ENCODE results near the gene GYPB. TPM values are rescaled to one million over a fixed set of nuclear protein-coding genes. Genes with fewer than 3 reads are reported as not detected.
"Not testable (repeated sequence)": the region's sequence is repeated elsewhere in the genome, so short reads cannot be mapped to it uniquely, and the experiment has no call there.

GYPB gene
- not detected for total RNA-seq
- polyA plus RNA-seq = not detected

GRCh38 chr4:144019277-144019676 lies at the start of gene GYPB:
Gene GYPB (minus strand): TSS chr4:144019380. CDS start chr4:144019287, 93 bp downstream.
- CTCF ChIA-PET; H3K36me3 ChIP-seq (ENCODE audit: insufficient read depth, low read length); H3K36me3 Mint-ChIP-seq; H3K27ac Mint-ChIP-seq; H3K27ac ChIP-seq (ENCODE audit: low read depth, low read length); H3K27me3 Mint-ChIP-seq; H3K4me3 ChIP-seq (ENCODE audit: low read length); H3K9me3 ChIP-seq (ENCODE audit: low read length); H3K4me1 ChIP-seq (ENCODE audit: insufficient read depth, low read length); H3K4me1 Mint-ChIP-seq; POLR2A ChIA-PET; H3K9me3 Mint-ChIP-seq; H3K4me3 Mint-ChIP-seq; DNase-seq; H3K27me3 ChIP-seq (ENCODE audit: insufficient read depth, low read length, poor library complexity, severe bottlenecking): not testable (repeated sequence)

GRCh38 chr4:144061556-144061955 lies 42.4 kb upstream of the GYPB start:
- H3K36me3 Mint-ChIP-seq; H3K9me3 ChIP-seq (ENCODE audit: low read length); H3K4me1 Mint-ChIP-seq; POLR2A ChIA-PET; H3K4me3 Mint-ChIP-seq; H3K27me3 ChIP-seq (ENCODE audit: insufficient read depth, low read length, poor library complexity, severe bottlenecking); H3K27me3 Mint-ChIP-seq; CTCF ChIA-PET; H3K27ac ChIP-seq (ENCODE audit: low read depth, low read length); H3K4me3 ChIP-seq (ENCODE audit: low read length); DNase-seq; H3K4me1 ChIP-seq (ENCODE audit: insufficient read depth, low read length); H3K27ac Mint-ChIP-seq; H3K36me3 ChIP-seq (ENCODE audit: insufficient read depth, low read length): not testable (repeated sequence)
- H3K9me3 Mint-ChIP-seq = peaks cover 13 to 30% (median 18%) of the 10 kb centered on the region in 5 donors

- POLR2A ChIA-PET, H3K27me3 Mint-ChIP-seq, CTCF ChIA-PET: not testable (repeated sequence)
Measured at GRCh38 chr4:144060234-144060859, 41.2 kb upstream of the GYPB start.

GRCh38 chr4:144056800-144057199 lies 37.6 kb upstream of the GYPB start:
- DNase-seq = no peak
- no peaks in the 10 kb centered on the region for H3K4me1 ChIP-seq (ENCODE audit: insufficient read depth, low read length)
- Mint-ChIP-seq H3K36me3 (peaks cover 0 to 3% (median 0%) of the 10 kb centered on the region in 3 donors), H3K4me3 (no peak overlapping the region), H3K27me3 (peaks cover 2 to 3% of the 10 kb centered on the region in 2 donors), H3K27ac (no peak overlapping the region), H3K9me3 (peaks cover 9 to 20% (median 10%) of the 10 kb centered on the region in 5 donors), H3K4me1 (no peaks in the 10 kb centered on the region)
- H3K4me3 ChIP-seq (ENCODE audit: low read length) = no peak overlapping the region
- ChIA-PET CTCF (no interaction called here), POLR2A (no interaction called here)
- no peaks in the 10 kb centered on the region for H3K36me3 ChIP-seq (ENCODE audit: insufficient read depth, low read length)
- no peak overlapping the region for H3K27ac ChIP-seq (ENCODE audit: low read depth, low read length)
- no peaks in the 10 kb centered on the region for H3K9me3 ChIP-seq (ENCODE audit: low read length)
- no peaks in the 10 kb centered on the region for H3K27me3 ChIP-seq (ENCODE audit: insufficient read depth, low read length, poor library complexity, severe bottlenecking)

More at GRCh38 chr4:144060234-144060859, 41.2 kb upstream of the GYPB start:
- not testable (repeated sequence) for H3K4me3 ChIP-seq (ENCODE audit: low read length); DNase-seq; H3K27ac Mint-ChIP-seq; H3K36me3 ChIP-seq (ENCODE audit: insufficient read depth, low read length); H3K4me1 ChIP-seq (ENCODE audit: insufficient read depth, low read length); H3K4me1 Mint-ChIP-seq; H3K9me3 ChIP-seq (ENCODE audit: low read length); H3K4me3 Mint-ChIP-seq; H3K36me3 Mint-ChIP-seq; H3K27ac ChIP-seq (ENCODE audit: low read depth, low read length); H3K27me3 ChIP-seq (ENCODE audit: insufficient read depth, low read length, poor library complexity, severe bottlenecking)
- peaks cover 13 to 30% (median 18%) of the 10 kb centered on the region in 5 donors for H3K9me3 Mint-ChIP-seq

GRCh38 chr4:144055336-144055735 lies 36.2 kb upstream of the GYPB start:
- H3K27me3 Mint-ChIP-seq; H3K9me3 Mint-ChIP-seq; POLR2A ChIA-PET; H3K4me3 ChIP-seq (ENCODE audit: low read length); H3K36me3 ChIP-seq (ENCODE audit: insufficient read depth, low read length); H3K9me3 ChIP-seq (ENCODE audit: low read length); H3K27ac ChIP-seq (ENCODE audit: low read depth, low read length); H3K27me3 ChIP-seq (ENCODE audit: insufficient read depth, low read length, poor library complexity, severe bottlenecking); H3K4me1 ChIP-seq (ENCODE audit: insufficient read depth, low read length); H3K27ac Mint-ChIP-seq; H3K36me3 Mint-ChIP-seq; CTCF ChIA-PET; H3K4me1 Mint-ChIP-seq; DNase-seq; H3K4me3 Mint-ChIP-seq: not testable (repeated sequence)

GRCh38 chr4:144051494-144051893 lies 32.3 kb upstream of the GYPB start:
- H3K36me3 ChIP-seq (ENCODE audit: insufficient read depth, low read length); H3K27ac ChIP-seq (ENCODE audit: low read depth, low read length); POLR2A ChIA-PET; H3K4me1 Mint-ChIP-seq; H3K36me3 Mint-ChIP-seq; CTCF ChIA-PET; H3K9me3 ChIP-seq (ENCODE audit: low read length); H3K27me3 ChIP-seq (ENCODE audit: insufficient read depth, low read length, poor library complexity, severe bottlenecking); H3K4me1 ChIP-seq (ENCODE audit: insufficient read depth, low read length); DNase-seq; H3K4me3 Mint-ChIP-seq; H3K27ac Mint-ChIP-seq; H3K27me3 Mint-ChIP-seq; H3K9me3 Mint-ChIP-seq; H3K4me3 ChIP-seq (ENCODE audit: low read length): not testable (repeated sequence)

- H3K9me3 ChIP-seq (ENCODE audit: low read length); POLR2A ChIA-PET; H3K27me3 Mint-ChIP-seq; H3K4me1 Mint-ChIP-seq; H3K4me3 ChIP-seq (ENCODE audit: low read length); H3K27ac ChIP-seq (ENCODE audit: low read depth, low read length); DNase-seq; H3K4me1 ChIP-seq (ENCODE audit: insufficient read depth, low read length); CTCF ChIA-PET; H3K36me3 ChIP-seq (ENCODE audit: insufficient read depth, low read length); H3K4me3 Mint-ChIP-seq; H3K27me3 ChIP-seq (ENCODE audit: insufficient read depth, low read length, poor library complexity, severe bottlenecking); H3K36me3 Mint-ChIP-seq; H3K27ac Mint-ChIP-seq; H3K9me3 Mint-ChIP-seq: not testable (repeated sequence)
Measured at GRCh38 chr4:144050631-144051030, 31.5 kb upstream of the GYPB start.

- H3K27me3 ChIP-seq (ENCODE audit: insufficient read depth, low read length, poor library complexity, severe bottlenecking); H3K27me3 Mint-ChIP-seq; H3K27ac Mint-ChIP-seq; H3K4me3 Mint-ChIP-seq; DNase-seq; CTCF ChIA-PET; H3K4me1 ChIP-seq (ENCODE audit: insufficient read depth, low read length); H3K36me3 Mint-ChIP-seq; H3K9me3 Mint-ChIP-seq; POLR2A ChIA-PET; H3K4me1 Mint-ChIP-seq; H3K9me3 ChIP-seq (ENCODE audit: low read length); H3K36me3 ChIP-seq (ENCODE audit: insufficient read depth, low read length); H3K27ac ChIP-seq (ENCODE audit: low read depth, low read length); H3K4me3 ChIP-seq (ENCODE audit: low read length): not testable (repeated sequence)
Measured at GRCh38 chr4:144049495-144050424, 30.6 kb upstream of the GYPB start.
